Activated CD4-positive, alpha-beta T cell treated with anti-CD3 and anti-CD28 coated beads, Interleukin-2, amount 50 U/mL, for 4 hours (primary cell): ENCODE measurements around the gene IDH3G.

Experiments
- DNase-seq, 2 experiments: peaks; one replicate each; pipeline ENCODE4 v3.0.0-alpha.2; 2020

The IDH3G gene

DNA sequence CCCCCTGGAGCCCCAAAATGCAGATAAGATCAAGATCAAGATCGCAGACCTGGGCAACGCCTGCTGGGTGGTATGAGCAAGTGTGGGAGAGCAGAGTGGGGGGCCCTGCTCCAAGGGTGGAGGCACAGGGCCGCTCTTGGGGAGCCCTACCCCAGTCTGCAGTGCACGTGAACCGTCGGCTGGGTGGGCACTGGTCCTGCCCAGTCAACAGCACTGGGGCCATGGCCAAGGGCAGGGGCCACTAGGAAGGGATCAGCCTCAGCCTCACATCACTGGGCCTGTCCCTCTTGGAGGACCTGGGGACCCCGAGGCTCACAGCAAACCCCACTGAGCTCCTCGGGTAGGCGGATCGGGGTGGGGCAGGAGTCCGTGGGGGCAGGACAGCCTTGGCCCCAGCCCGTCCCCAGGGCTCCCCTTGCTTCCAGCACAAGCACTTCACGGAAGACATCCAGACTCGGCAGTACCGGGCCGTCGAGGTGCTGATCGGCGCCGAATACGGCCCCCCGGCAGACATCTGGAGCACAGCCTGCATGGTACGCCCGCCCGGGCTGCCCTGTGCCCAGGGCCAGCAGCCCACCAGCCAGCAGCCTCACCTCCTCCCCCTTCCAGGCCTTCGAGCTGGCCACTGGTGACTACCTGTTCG, 9.7 kb downstream of the IDH3G start:
- DNase-seq, result no peak

DNA sequence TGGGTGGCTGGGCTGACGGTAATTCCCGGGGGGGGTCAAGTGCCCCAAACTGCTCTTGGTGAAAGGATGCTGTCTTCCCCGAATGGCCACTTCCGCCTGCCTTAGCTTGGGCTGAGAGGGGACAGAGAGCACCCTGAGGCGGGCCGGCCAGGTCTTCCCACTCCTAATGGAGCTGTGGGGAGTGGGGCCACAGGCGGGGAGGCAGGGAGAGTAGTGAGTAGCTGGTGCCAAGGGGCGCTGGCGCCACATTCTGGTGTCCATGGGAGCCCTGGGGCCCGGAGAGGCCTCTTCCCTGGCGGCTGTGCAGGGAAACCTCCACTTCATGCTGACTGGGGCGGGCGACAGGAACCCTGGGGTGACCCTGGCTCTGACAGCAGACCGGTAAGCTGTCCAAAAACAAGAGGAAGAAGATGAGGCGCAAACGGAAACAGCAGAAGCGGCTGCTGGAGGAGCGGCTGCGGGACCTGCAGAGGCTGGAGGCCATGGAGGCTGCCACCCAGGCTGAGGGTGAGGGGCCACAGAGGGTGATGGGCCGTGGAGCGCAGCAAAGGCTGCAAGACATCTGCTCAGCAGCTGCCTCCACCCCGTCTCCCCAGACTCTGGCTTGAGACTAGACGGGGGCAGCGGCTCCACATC, 10.7 kb downstream of the IDH3G start:
- DNase-seq, result no peak

- no peak for DNase-seq
Measured at GRCh38 chrX:153782871-153783270, 11.3 kb downstream of the IDH3G start.

DNA sequence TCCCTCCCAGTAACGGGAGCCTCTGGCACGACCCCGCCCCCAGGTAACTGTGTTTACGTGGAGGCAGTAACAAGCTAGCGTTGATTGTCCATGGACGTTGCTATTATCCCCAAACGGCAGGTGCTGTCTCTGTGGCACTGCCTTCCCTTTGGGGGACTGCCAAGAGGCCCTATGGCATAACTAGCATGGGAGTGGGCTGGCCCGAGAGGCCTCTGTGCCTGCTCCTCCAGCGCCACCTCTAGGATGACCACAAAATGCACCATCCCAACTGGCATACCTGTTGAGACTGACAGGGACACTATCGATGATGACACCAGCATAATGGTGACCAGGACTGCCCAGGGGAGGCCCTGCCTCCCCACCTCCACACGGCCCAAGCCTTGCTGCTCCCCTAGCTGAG, 11.9 kb downstream of the IDH3G start:
- no peak for DNase-seq

- DNase-seq, result no peak
Measured at GRCh38 chrX:153781428-153782047, 12.6 kb downstream of the IDH3G start.

DNA sequence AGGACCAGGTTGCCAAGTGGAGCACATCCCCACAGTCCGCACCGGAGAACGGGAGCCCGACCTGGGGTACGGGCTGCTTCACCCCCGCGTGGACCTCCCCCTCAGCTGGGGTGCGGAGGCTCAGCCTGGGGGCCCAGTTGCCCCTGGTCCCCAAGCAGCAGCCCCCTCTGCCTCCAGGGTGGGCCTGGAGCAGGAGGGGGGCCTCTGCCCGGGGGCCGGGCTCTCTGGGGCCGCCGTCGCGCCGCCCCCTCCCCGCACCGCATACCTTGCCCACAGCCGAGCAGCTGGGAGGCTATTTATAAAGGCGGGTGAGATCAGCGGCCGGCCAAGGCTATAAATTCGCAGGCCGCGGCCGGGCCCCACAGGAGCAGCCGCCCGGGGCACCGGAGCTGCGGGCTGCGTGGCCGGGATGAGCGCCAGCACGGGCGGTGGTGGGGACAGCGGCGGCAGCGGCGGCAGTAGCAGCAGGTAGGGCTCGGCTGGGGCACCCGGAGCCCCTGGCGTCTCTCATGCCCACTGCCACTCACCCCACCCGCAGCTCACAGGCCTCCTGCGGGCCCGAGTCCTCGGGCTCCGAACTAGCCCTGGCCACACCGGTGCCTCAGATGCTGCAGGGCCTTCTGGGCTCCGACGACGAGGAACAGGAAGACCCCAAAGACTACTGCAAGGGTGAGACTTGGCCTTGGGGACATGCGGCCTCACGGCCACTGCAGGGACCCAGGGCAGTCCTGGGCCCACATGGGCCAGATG, 13.3 kb downstream of the IDH3G start, which contains the start of gene SRPK3:
TSS of gene SRPK3 (plus strand) at position 364 of the 750 bp plus-strand sequence. CDS start at position 410, 46 bp downstream.
- no peak for DNase-seq

DNA sequence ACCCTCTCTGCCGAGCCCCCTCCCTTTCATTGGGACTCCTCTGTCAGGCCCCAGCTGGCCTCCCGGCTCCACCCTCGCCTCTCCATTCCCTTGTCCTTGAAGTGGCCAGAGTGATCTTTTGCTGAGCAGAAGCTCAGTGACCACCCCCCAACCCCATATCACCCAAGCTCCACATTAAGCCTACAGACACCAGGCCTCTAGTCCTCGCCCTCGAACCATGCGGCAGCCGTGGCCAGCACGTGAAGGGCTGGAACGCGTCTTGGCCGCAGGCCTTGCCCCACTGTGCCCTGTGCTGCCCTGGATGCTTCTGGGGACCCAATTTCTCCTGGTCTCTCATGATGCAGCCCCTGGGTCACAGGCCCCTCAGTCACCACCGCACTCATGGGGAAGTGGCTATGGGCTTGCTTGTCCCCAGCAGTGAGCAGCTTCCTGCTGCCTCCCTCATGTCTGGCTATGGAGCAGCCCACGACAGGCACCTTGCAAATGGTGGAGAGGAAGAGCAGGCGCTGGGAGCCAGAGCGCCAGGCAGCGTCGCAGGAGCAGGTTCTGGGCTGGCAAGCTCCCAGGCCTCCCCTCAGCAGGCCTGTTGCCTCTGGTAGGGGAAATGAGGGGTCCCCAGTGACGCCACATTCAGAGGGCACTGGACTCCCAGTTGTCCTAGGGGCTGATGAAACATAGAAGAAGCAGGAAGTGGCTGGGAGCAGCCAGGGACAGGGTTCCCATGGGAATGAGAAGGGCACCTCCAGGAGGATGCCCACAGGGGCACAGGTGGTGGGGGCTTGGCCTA, 14.1 kb downstream of the IDH3G start:
- no peak for DNase-seq

- no peak for DNase-seq
Measured at GRCh38 chrX:153778684-153779101, 15.5 kb downstream of the IDH3G start.

DNA sequence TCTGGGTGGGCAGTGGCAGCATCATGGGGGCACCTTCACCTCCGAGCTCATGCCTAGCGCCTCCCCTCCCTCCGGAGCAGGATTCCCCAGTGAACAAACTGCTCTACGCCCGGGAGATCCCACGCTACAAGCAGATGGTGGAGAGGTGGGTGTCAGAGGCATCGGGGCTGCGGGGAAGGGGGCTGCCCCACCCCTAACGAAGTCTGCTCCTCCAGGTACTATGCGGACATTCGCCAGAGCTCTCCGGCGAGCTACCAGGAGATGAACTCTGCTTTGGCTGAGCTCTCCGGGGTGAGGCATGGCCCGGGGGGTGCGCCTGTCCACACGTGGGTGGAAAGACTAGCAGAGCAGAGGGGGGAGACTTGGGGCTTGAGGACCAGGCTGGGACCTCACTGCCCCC, 16.0 kb downstream of the IDH3G start:
- no peak for DNase-seq

DNA sequence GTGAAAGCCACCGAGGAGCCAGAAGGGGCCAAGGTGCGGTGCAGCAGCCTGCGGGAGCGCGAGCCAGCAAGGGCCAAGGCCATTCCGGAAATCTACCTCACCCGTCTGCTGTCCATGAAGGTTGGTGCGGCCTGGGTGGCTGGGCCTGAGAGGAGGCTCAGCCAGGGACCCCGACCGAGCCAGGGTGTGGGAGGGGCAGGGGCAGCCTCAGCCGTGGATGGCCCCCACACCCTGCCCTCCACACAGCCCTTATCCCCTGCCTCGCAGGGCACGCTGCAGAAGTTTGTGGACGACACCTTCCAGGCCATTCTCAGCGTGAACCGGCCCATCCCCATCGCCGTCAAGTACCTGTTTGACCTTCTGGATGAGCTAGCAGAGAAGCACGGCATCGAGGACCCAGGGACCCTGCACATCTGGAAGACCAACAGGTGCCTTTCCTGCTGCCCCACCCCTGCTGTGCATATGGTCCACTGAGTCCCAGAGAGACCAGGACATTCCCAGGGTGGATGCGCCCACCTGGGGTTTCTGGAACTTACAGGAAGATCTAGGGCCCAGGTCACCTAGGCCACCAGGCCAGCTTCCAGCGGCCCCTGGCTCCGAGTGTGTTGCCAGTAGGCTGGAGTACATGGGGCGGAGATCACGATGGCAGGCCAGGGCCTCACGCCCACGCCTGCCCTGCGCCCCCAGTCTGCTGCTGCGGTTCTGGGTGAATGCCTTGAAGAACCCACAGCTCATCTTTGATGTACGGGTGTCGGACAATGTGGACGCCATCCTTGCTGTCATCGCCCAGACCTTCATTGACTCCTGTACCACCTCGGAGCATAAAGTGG, 16.7 kb downstream of the IDH3G start:
- no peak for DNase-seq

- no peak for DNase-seq
Measured at GRCh38 chrX:153776611-153777045, 17.5 kb downstream of the IDH3G start.

DNA sequence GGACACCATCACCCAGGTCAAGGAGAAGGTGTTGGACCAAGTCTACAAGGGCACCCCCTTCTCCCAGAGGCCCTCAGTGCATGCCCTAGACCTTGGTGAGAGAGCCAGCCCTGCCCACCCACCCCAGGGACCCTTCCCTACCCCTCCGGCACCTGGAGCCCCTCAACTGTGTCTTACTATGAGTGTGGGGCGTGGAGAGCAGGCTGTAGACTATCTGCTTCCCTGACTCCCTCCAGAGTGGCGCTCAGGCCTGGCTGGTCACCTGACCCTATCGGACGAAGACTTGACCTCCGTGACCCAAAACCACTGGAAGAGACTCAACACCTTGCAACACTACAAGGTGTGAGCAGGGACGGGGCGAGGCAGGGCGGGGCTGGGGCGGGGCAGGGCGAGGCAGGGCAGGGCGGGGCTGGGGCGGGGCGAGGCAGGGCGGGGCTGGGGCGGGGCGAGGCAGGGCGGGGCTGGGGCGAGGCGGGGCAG, 18.0 kb downstream of the IDH3G start:
- no peak for DNase-seq

GRCh38 chrX:153775293-153776119, 18.7 kb downstream of the IDH3G start:
- no peak for DNase-seq

- DNase-seq, result no peak
Measured at GRCh38 chrX:153774576-153775292, 19.4 kb downstream of the IDH3G start.

DNA sequence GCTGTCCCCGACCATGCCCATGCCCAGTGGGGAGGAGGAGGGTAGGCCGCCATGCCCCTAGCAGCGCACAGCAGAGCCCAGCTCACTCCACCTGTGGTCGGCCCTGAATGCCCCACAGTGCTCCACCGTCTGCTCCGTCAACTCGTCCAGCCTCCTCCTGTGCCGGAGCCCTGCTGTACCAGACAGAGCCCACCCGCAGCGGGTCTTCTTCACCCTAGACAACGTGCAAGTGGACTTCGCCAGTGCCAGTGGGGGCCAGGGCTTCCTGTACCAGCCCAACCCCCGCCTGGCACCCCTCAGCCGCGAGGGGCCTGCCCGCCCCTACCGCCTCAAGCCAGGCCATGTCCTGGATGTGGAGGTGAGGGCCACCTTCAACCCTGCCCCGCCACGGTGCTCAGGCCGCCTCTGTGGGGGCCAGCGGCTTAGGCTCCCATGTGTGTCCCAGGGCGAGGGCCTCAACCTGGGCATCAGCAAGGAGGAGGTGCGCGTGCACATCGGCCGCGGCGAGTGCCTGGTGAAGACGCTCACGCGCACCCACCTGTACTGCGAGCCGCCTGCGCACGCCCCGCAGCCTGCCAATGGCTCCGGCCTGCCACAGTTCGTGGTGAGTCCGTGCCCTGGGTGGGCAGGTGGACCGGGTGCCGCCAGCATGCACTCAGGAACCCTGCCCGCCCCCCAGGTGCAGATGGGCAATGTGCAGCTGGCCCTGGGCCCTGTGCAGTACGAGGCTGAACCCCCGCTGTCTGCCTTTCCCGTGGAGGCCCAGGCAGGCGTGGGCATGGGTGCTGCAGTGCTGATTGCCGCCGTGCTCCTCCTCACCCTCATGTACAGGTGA, 20.2 kb downstream of the IDH3G start:
- no peak for DNase-seq

GRCh38 chrX:153773218-153773611, 21.0 kb downstream of the IDH3G start:
- no peak for DNase-seq

GRCh38 chrX:153772316-153773217, 21.6 kb downstream of the IDH3G start:
- no peak for DNase-seq
